HepG2 (cell line): Measurements from ENCODE around the gene PPP2R5D. TPM values are rescaled to one million over a fixed set of nuclear protein-coding genes. Genes with fewer than 3 reads are reported as not detected.

Source experiments
- AGO2 ChIP-seq: fragments of 200-400 bp; formaldehyde crosslinking; optimal IDR thresholded peaks from 2 replicates; pipeline ENCODE3; 2017; ENCODE audit warnings: mild to moderate bottlenecking, low read depth, low read length, moderate library complexity
- CBX2 ChIP-seq, 2 experiments: fragments of 200-600 bp in 1 of 2; sonication (generic); formaldehyde crosslinking in 1 of 2; IDR thresholded peaks; 2 replicates each; pipeline versions ENCODE4 v1.7.0 to v1.8.1; 2018 to 2022; ENCODE audit warnings: low read depth in 2 of 2, low read length in 1 of 2, mild to moderate bottlenecking in 1 of 2, missing genetic modification reagents in 1 of 2
- GABPB1 ChIP-seq: IDR thresholded peaks from 2 replicates; pipeline ENCODE4 v1.6.1; 2016; ENCODE audit warnings: mild to moderate bottlenecking, missing genetic modification reagents, moderate library complexity, missing compliant biosample characterization
- KIAA2018 ChIP-seq: sonication (generic); formaldehyde crosslinking; IDR thresholded peaks from 2 replicates; pipeline ENCODE4 v1.5.0; 2020; ENCODE audit warnings: mild to moderate bottlenecking, missing genetic modification reagents, borderline replicate concordance
- MYPOP ChIP-seq: sonication (generic); formaldehyde crosslinking; IDR thresholded peaks from 2 replicates; pipeline ENCODE4 v1.8.1; 2023; ENCODE audit warnings: mild to moderate bottlenecking, moderate library complexity, missing genetic modification reagents
- RBFOX2 ChIP-seq: fragments of 200-400 bp; formaldehyde crosslinking; IDR thresholded peaks from 2 replicates; pipeline ENCODE4 v1.6.1; 2017; ENCODE audit warnings: low read depth, mild to moderate bottlenecking, low read length
- ZNF224 ChIP-seq: sonication (generic); formaldehyde crosslinking; IDR thresholded peaks from 2 replicates; pipeline ENCODE4 v1.5.0; 2020; ENCODE audit warnings: mild to moderate bottlenecking, missing genetic modification reagents
- ZNF274 ChIP-seq: sonication (generic); formaldehyde crosslinking; IDR thresholded peaks from 2 replicates; pipeline ENCODE4 v1.5.1; 2020; ENCODE audit warnings: mild to moderate bottlenecking, missing genetic modification reagents
- ZNF75D ChIP-seq: sonication (generic); formaldehyde crosslinking; IDR thresholded peaks from 2 replicates; pipeline ENCODE4 v1.8.1; 2023; ENCODE audit warnings: missing genetic modification reagents, mild to moderate bottlenecking, borderline replicate concordance
- polyA plus RNA-seq, 8 experiments: library from polyadenylated mRNA; depleted of rRNA in 3 of 8; stranded (reverse) in 7 of 8; unstranded in 1 of 8; fragments of >200 nt; fragmentation: Illumina TruSeq in 4 of 8; extraction: Trizol in 4 of 8; gene quantifications; 2 replicates each; pipeline versions ENCODE4 v1.2.1 to v1.2.3, GENCODE V29; 2011 to 2016; ENCODE audit warnings: low read depth in 4 of 8, missing spikeins in 1 of 8, mixed read lengths in 1 of 8; ENCODE audit not compliant: insufficient read depth in 1 of 8
- total RNA-seq, 5 experiments: library from RNA; depleted of rRNA; stranded (reverse); fragments of >200 nt; fragmentation: Illumina TruSeq; extraction: Trizol; gene quantifications; 2 replicates each; pipeline ENCODE4 v1.2.3, GENCODE V29; 2016; ENCODE audit warnings: low read depth in 1 of 5
- TF ChIP-seq, protein P1 (sequence below): sonication (generic); formaldehyde crosslinking; IDR thresholded peaks from 2 replicates; pipeline ENCODE4 v1.5.1; 2020; ENCODE audit warnings: missing genetic modification reagents, mild to moderate bottlenecking, borderline replicate concordance

Gene PPP2R5D
- total and polyA plus RNA-seq, 2 of the 13 experiments (the other 11 are each of a cell fraction or from before 2014, with no cell fraction given), result 53.7 to 60.4 TPM

DNA sequence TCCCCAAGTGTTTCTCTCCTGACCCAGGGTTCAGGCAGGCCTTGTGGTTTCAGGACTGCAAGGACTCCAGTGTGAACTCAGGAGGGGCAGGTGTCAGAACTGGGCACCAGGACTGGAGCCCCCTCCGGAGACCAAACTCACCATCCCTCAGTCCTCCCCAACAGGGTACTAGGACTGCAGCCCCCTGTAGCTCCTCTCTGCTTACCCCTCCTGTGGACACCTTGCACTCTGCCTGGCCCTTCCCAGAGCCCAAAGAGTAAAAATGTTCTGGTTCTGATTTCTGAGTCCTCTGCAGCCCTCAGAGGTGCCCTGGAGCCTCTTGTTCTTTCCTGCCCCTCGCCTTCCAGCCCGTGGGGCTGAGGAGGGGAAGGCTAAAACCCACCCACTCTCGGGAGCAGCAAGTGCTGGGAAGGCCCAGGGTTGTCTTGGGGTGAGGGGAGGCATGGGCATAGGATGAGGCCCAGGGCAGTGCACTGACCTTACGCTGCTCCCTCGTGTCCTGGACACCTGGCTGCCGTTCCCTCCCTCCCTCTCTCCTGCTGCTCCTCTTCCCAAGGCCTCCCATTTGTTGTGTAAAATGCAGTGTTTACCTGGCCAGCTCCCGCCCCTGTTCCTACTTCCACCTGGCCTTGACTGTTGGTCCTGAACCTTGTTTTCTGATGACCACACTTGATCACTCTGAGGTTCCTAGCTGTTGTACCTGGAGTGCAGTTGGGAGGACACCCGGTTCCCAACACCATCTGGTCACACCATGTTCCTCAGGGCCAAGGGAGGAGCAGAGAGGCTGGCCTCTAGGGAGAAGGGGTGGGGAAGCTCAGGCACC, 45.2 kb upstream of the PPP2R5D start (continued):
- TF ChIP-seq CBX2 (IDR thresholded peaks at IDR 0.05; ENCODE audit: low read depth, low read length) (no peak), CBX2 (CRISPR knock-in tag; IDR thresholded peaks at IDR 0.05; ENCODE audit: low read depth) (no peak), KIAA2018 (no peak), ZNF75D (no peak), AGO2 (no peak), RBFOX2 (no peak), ZNF274 (CRISPR knock-in tag) (peak; percentile 37; the same call in 1 of the 2 replicates), MYPOP (CRISPR knock-in tag) (peak; percentile 49; the same call in 1 of the 2 replicates), ZNF224 (CRISPR knock-in tag) (no peak), GABPB1 (peak; percentile 54)
- TF ChIP-seq, protein P1, sequence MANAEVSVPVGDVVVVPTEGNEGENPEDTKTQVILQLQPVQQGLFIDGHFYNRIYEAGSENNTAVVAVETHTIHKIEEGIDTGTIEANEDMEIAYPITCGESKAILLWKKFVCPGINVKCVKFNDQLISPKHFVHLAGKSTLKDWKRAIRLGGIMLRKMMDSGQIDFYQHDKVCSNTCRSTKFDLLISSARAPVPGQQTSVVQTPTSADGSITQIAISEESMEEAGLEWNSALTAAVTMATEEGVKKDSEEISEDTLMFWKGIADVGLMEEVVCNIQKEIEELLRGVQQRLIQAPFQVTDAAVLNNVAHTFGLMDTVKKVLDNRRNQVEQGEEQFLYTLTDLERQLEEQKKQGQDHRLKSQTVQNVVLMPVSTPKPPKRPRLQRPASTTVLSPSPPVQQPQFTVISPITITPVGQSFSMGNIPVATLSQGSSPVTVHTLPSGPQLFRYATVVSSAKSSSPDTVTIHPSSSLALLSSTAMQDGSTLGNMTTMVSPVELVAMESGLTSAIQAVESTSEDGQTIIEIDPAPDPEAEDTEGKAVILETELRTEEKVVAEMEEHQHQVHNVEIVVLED (CRISPR knock-in tag), result peak; percentile 68; the same call in 1 of the 2 replicates
- TF ChIP-seq, all 625 proteins: peak for 301
